Effector memory CD4-positive, alpha-beta T cell (primary cell): Measurements from ENCODE around the gene HPX.

Experiments used
- DNase-seq, 3 donors: peaks; one replicate each; pipeline ENCODE4 v3.0.0-alpha.2; 2020
- H3K27ac ChIP-seq: 2 replicates; pipeline ENCODE4 v1.7.0; 2013; ENCODE audit warnings: mild to moderate bottlenecking, low read length, moderate library complexity; ENCODE audit not compliant: insufficient read depth, poor library complexity, severe bottlenecking
- H3K27me3 ChIP-seq: replicated peaks from 2 replicates; pipeline ENCODE4 v1.7.0; 2013; ENCODE audit warnings: mild to moderate bottlenecking, low read length; ENCODE audit not compliant: insufficient read depth, control insufficient read depth, poor library complexity, severe bottlenecking
- H3K36me3 ChIP-seq: 2 replicates; pipeline ENCODE4 v1.7.0; 2013; ENCODE audit warnings: mild to moderate bottlenecking, low read length, moderate library complexity; ENCODE audit not compliant: control insufficient read depth, insufficient read depth
- H3K4me1 ChIP-seq: 2 replicates; pipeline ENCODE4 v1.7.0; 2013; ENCODE audit warnings: low read length, mild to moderate bottlenecking; ENCODE audit not compliant: control insufficient read depth, insufficient read depth, poor library complexity, severe bottlenecking
- H3K4me3 ChIP-seq: 2 replicates; pipeline ENCODE4 v1.7.0; 2013; ENCODE audit warnings: low read length, low read depth, mild to moderate bottlenecking; ENCODE audit not compliant: insufficient read depth, poor library complexity, severe bottlenecking
- H3K9me3 ChIP-seq: 2 replicates; pipeline ENCODE4 v1.7.0; 2013; ENCODE audit warnings: mild to moderate bottlenecking, low read length, moderate library complexity; ENCODE audit not compliant: control insufficient read depth

Gene HPX

GRCh38 chr11:6418557-6419008, 22.2 kb downstream of the HPX start:
- Histone ChIP-seq H3K27ac (peak overlapping the region; percentile 80), H3K9me3 (no peaks in the 10 kb centered on the region)

GRCh38 chr11:6417907-6418556, 22.8 kb downstream of the HPX start:
- H3K27ac ChIP-seq, result peak overlapping the region; percentile 80
- H3K4me3 ChIP-seq, result peak overlapping the region; percentile 96
- no peaks in the 10 kb centered on the region for H3K9me3 ChIP-seq
- no peak for DNase-seq
- no peaks in the 10 kb centered on the region for H3K27me3 ChIP-seq
- H3K36me3 ChIP-seq, result no peaks in the 10 kb centered on the region
- H3K4me1 ChIP-seq, result peaks cover 41% of the 10 kb centered on the region

More at GRCh38 chr11:6418557-6419008, 22.2 kb downstream of the HPX start:
- Histone ChIP-seq H3K4me3 (peak overlapping the region; percentile 96), H3K36me3 (no peaks in the 10 kb centered on the region), H3K4me1 (peaks cover 41% of the 10 kb centered on the region), H3K27me3 (no peaks in the 10 kb centered on the region)
- no peak for DNase-seq

- no peak for DNase-seq
- no peak overlapping the region for H3K27ac ChIP-seq
Measured at GRCh38 chr11:6415797-6416196, 25.0 kb downstream of the HPX start.

GRCh38 chr11:6414874-6415328, 25.9 kb downstream of the HPX start:
- no peak overlapping the region for H3K27ac ChIP-seq
- no peak for DNase-seq
- H3K4me1 ChIP-seq, result peaks cover 42% of the 10 kb centered on the region
- H3K36me3 ChIP-seq, result peaks cover 15% of the 10 kb centered on the region
- no peaks in the 10 kb centered on the region for H3K27me3 ChIP-seq
- H3K4me3 ChIP-seq, result no peak overlapping the region
- no peaks in the 10 kb centered on the region for H3K9me3 ChIP-seq

More at GRCh38 chr11:6415797-6416196, 25.0 kb downstream of the HPX start:
- Histone ChIP-seq H3K4me1 (peaks cover 41% of the 10 kb centered on the region), H3K4me3 (no peak overlapping the region), H3K36me3 (peaks cover 6% of the 10 kb centered on the region), H3K9me3 (no peaks in the 10 kb centered on the region), H3K27me3 (no peaks in the 10 kb centered on the region)

GRCh38 chr11:6413791-6414201, 27.0 kb downstream of the HPX start:
- Histone ChIP-seq H3K27ac (peak overlapping the region; percentile 55), H3K4me3 (peak overlapping the region; percentile 3), H3K9me3 (no peaks in the 10 kb centered on the region), H3K36me3 (peaks cover 24% of the 10 kb centered on the region), H3K4me1 (peaks cover 39% of the 10 kb centered on the region), H3K27me3 (no peaks in the 10 kb centered on the region)
- peak in 2 of 3 donors; percentile 44 to 51 for DNase-seq

GRCh38 chr11:6411594-6412031, 29.2 kb downstream of the HPX start:
- Histone ChIP-seq H3K4me3 (no peak overlapping the region), H3K4me1 (peaks cover 41% of the 10 kb centered on the region), H3K27me3 (no peaks in the 10 kb centered on the region), H3K27ac (no peak overlapping the region), H3K9me3 (no peaks in the 10 kb centered on the region), H3K36me3 (peaks cover 24% of the 10 kb centered on the region)
- DNase-seq, result no peak

- Histone ChIP-seq H3K27me3 (no peaks in the 10 kb centered on the region), H3K36me3 (peaks cover 24% of the 10 kb centered on the region), H3K9me3 (no peaks in the 10 kb centered on the region), H3K27ac (no peak overlapping the region), H3K4me3 (no peak overlapping the region), H3K4me1 (peaks cover 36% of the 10 kb centered on the region)
- DNase-seq, result no peak
Measured at GRCh38 chr11:6410695-6411430, 29.9 kb downstream of the HPX start.

- no peak overlapping the region for H3K27ac ChIP-seq
- no peak overlapping the region for H3K4me3 ChIP-seq
- no peaks in the 10 kb centered on the region for H3K27me3 ChIP-seq
- H3K9me3 ChIP-seq, result no peaks in the 10 kb centered on the region
- peaks cover 23% of the 10 kb centered on the region for H3K36me3 ChIP-seq
- H3K4me1 ChIP-seq, result peaks cover 57% of the 10 kb centered on the region
- DNase-seq, result no peak
Measured at GRCh38 chr11:6406370-6406769, 34.4 kb downstream of the HPX start.

GRCh38 chr11:6405846-6406245, 34.9 kb downstream of the HPX start:
- no peaks in the 10 kb centered on the region for H3K9me3 ChIP-seq
- H3K27ac ChIP-seq, result peak overlapping the region; percentile 68
- peaks cover 18% of the 10 kb centered on the region for H3K36me3 ChIP-seq
- H3K27me3 ChIP-seq, result no peaks in the 10 kb centered on the region
- no peak for DNase-seq
- H3K4me3 ChIP-seq, result no peak overlapping the region
- H3K4me1 ChIP-seq, result peaks cover 63% of the 10 kb centered on the region

GRCh38 chr11:6405052-6405667, 35.6 kb downstream of the HPX start:
- Histone ChIP-seq H3K4me1 (peaks cover 67% of the 10 kb centered on the region), H3K36me3 (peaks cover 15% of the 10 kb centered on the region), H3K4me3 (no peak overlapping the region), H3K27ac (peak overlapping the region; percentile 68), H3K9me3 (no peaks in the 10 kb centered on the region), H3K27me3 (no peaks in the 10 kb centered on the region)
- no peak for DNase-seq
